Measurements from ENCODE around the gene PHYKPL. TPM values are rescaled to one million over a fixed set of nuclear protein-coding genes. Genes with fewer than 3 reads are reported as not detected.

Gene PHYKPL
- total and polyA plus RNA-seq, 2 of the 13 experiments (the other 11 are each of a cell fraction or from before 2014, with no cell fraction given): 18.0 to 78.6 TPM

GRCh38 chr5:178232920-178233429, 373 bp upstream of the PHYKPL start (continued):
- TF ChIP-seq ZNF446 (CRISPR knock-in tag; IDR thresholded peaks at IDR 0.05) (no peak), MED8 (CRISPR knock-in tag; IDR thresholded peaks at IDR 0.05; ENCODE audit: insufficient replicate concordance) (peak; percentile 17), KMT2B (CRISPR knock-in tag; IDR thresholded peaks at IDR 0.05) (no peak), XRCC5 (optimal IDR thresholded peaks at IDR 0.05; ENCODE audit: low read length) (no peak), CREB3 (CRISPR knock-in tag; IDR thresholded peaks at IDR 0.05) (no peak), ZNF30 (CRISPR knock-in tag; IDR thresholded peaks at IDR 0.05) (no peak), ZNF33B (CRISPR knock-in tag; IDR thresholded peaks at IDR 0.05) (no peak), ZNF501 (CRISPR knock-in tag; IDR thresholded peaks at IDR 0.05) (peak; percentile 56; the same call in 1 of the 2 replicates), NR1H2 (CRISPR knock-in tag; IDR thresholded peaks at IDR 0.05; ENCODE audit: borderline replicate concordance, low read depth) (no peak), DPF2 (CRISPR knock-in tag; IDR thresholded peaks at IDR 0.05; ENCODE audit: borderline replicate concordance, low read depth) (no peak), NFIB (CRISPR knock-in tag; IDR thresholded peaks at IDR 0.05; ENCODE audit: borderline replicate concordance) (no peak), ADNP (CRISPR knock-in tag; IDR thresholded peaks at IDR 0.05) (no peak), ZNF878 (CRISPR knock-in tag; IDR thresholded peaks at IDR 0.05) (0 out of 2 replicates have a peak, but pooled peaks have one; percentile 66), RFXANK (CRISPR knock-in tag; IDR thresholded peaks at IDR 0.05) (no peak), ARNTL (CRISPR knock-in tag; IDR thresholded peaks at IDR 0.05) (no peak), TARDBP (CRISPR knock-in tag; IDR thresholded peaks at IDR 0.05) (no peak), ZNF280B (CRISPR knock-in tag; IDR thresholded peaks at IDR 0.05; ENCODE audit: borderline replicate concordance) (no peak), ZNF850 (CRISPR knock-in tag; conservative IDR thresholded peaks at IDR 0.05) (no peak), FOXO1 (CRISPR knock-in tag; IDR thresholded peaks at IDR 0.05) (no peak), FOSL2 (CRISPR knock-in tag; IDR thresholded peaks at IDR 0.05) (no peak), ZIK1 (CRISPR knock-in tag; IDR thresholded peaks at IDR 0.05; ENCODE audit: borderline replicate concordance, low read depth) (no peak), PHB2 (IDR thresholded peaks at IDR 0.05; ENCODE audit: partially characterized antibody) (no peak), E2F5 (CRISPR knock-in tag; conservative IDR thresholded peaks at IDR 0.05) (no peak), ZNF629 (CRISPR knock-in tag; conservative IDR thresholded peaks at IDR 0.05) (peak; percentile 90), SMAD3 (CRISPR knock-in tag; IDR thresholded peaks at IDR 0.05) (no peak), IKZF4 (CRISPR knock-in tag; IDR thresholded peaks at IDR 0.05; ENCODE audit: borderline replicate concordance, low read depth, not compliant biosample characterization) (no peak), YY1 (IDR thresholded peaks at IDR 0.05; ENCODE audit: insufficient read depth, insufficient replicate concordance, low read depth, low read length) (no peak)
- TF ChIP-seq, protein P1, sequence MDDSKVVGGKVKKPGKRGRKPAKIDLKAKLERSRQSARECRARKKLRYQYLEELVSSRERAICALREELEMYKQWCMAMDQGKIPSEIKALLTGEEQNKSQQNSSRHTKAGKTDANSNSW (CRISPR knock-in tag; IDR thresholded peaks at IDR 0.05; ENCODE audit: borderline replicate concordance): no peak
- TF ChIP-seq, protein P2, sequence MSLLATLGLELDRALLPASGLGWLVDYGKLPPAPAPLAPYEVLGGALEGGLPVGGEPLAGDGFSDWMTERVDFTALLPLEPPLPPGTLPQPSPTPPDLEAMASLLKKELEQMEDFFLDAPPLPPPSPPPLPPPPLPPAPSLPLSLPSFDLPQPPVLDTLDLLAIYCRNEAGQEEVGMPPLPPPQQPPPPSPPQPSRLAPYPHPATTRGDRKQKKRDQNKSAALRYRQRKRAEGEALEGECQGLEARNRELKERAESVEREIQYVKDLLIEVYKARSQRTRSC (CRISPR knock-in tag; IDR thresholded peaks at IDR 0.05; ENCODE audit: low read depth): no peak
